Upper lobe of left lung (tissue), 6 donors: ENCODE results near the gene AATF. TPM values are rescaled to one million over a fixed set of nuclear protein-coding genes. Genes with fewer than 3 reads are reported as not detected.

Source experiments
- ATAC-seq, 2 donors: fragments of 200-7000 bp; cut with Tn5 transposase; one replicate each; pipeline ENCODE4 v1.9.1; 2022; ENCODE audit warnings: mild to moderate bottlenecking in 2 of 2, moderate library complexity in 2 of 2; ENCODE audit not compliant: low FRiP score in 2 of 2
- DNase-seq, 2 donors: peaks; one replicate each; pipeline ENCODE4 v3.0.0-alpha.2; 2019 to 2020
- H3K27ac ChIP-seq, 4 donors: fragments of 200-600 bp; sonication (generic); one replicate each; pipeline ENCODE4 v1.5.1; 2016 to 2019
- H3K27me3 ChIP-seq, 4 donors: fragments of 200-600 bp; sonication (generic); one replicate each; pipeline ENCODE4 v1.5.1; 2017 to 2019
- H3K36me3 ChIP-seq, 4 donors: fragments of 200-600 bp; sonication (generic); one replicate each; pipeline ENCODE4 v1.5.1; 2016 to 2019
- H3K4me1 ChIP-seq, 4 donors: fragments of 200-600 bp; sonication (generic); one replicate each; pipeline ENCODE4 v1.5.1; 2018 to 2019
- H3K4me3 ChIP-seq, 4 donors: fragments of 200-600 bp; sonication (generic); one replicate each; pipeline ENCODE4 v1.5.1; 2017 to 2019; ENCODE audit warnings: mild to moderate bottlenecking in 2 of 4, moderate library complexity in 1 of 4
- H3K9me3 ChIP-seq, 4 donors: fragments of 200-600 bp; sonication (generic); one replicate each; pipeline ENCODE4 v1.5.1; 2018 to 2019
- CTCF ChIP-seq, 6 experiments: fragments of 450-650 bp in 4 of 6; fragments of 200-600 bp in 2 of 6; sonication (generic) in 2 of 6; IDR thresholded peaks; one replicate each; pipeline ENCODE4 v1.5.1; 2016 to 2019; ENCODE audit warnings: antibody characterized with exemption in 6 of 6
- EP300 ChIP-seq, 4 donors: sonication (generic); formaldehyde crosslinking; IDR thresholded peaks; one replicate each; pipeline ENCODE4 v1.5.1; 2017; ENCODE audit warnings: antibody characterized with exemption in 4 of 4, control low read depth in 2 of 4
- POLR2A ChIP-seq, 4 donors: fragments of 450-650 bp; IDR thresholded peaks; one replicate each; pipeline ENCODE4 v1.5.1; 2016 to 2017; ENCODE audit warnings: antibody characterized with exemption in 4 of 4, mild to moderate bottlenecking in 2 of 4
- POLR2AphosphoS5 ChIP-seq, 2 donors: sonication (generic); formaldehyde crosslinking; IDR thresholded peaks; one replicate each; pipeline ENCODE4 v1.5.1; 2017; ENCODE audit warnings: antibody characterized with exemption in 2 of 2
- WGBS, 2 donors: methylation state at CpG; one replicate each; pipeline ENCODE4 v1.1.5; 2017 to 2018; 5-methylcytosine and 5-hydroxymethylcytosine counted together
- total RNA-seq, 6 donors: library from RNA; depleted of rRNA in 4 of 6; stranded (reverse); fragments of >200 nt in 4 of 6; gene quantifications; one replicate each; pipeline versions ENCODE4 v1.1.0 to v1.2.1, GENCODE V29; 2016 to 2021
- donor health status: DM: no; HTN: no; CAD: no; lungs with moderate emphysema.
- donor health status: DM: no; HTN: yes; CAD: no; lungs with severe emphysema.

The AATF gene
- total RNA-seq, 6 donors from 2014 or later = 30.7 to 45.4 (median 37.3) TPM

- Histone ChIP-seq H3K27me3 (no peaks in the 10 kb centered on the region), H3K4me3 (no peak overlapping the region), H3K27ac (no peak overlapping the region), H3K4me1 (no peaks in the 10 kb centered on the region), H3K9me3 (no peaks in the 10 kb centered on the region), H3K36me3 (peaks cover 0 to 16% (median 0%) of the 10 kb centered on the region in 4 donors)
- TF ChIP-seq POLR2AphosphoS5 (IDR thresholded peaks at IDR 0.05) (no peak), CTCF (IDR thresholded peaks at IDR 0.05) (no peak), POLR2A (IDR thresholded peaks at IDR 0.05) (no peak), EP300 (IDR thresholded peaks at IDR 0.05) (no peak)
- WGBS, 2 donors = 84 to 86% methylated on average over 4 of the region's 4 CpGs
- DNase-seq (no peak), ATAC-seq (no peak)
These were observed 22.8 kb downstream of the AATF start for GRCh38 chr17:36971508-36971907.

- no peak for TF ChIP-seq POLR2AphosphoS5 (IDR thresholded peaks at IDR 0.05)
- TF ChIP-seq CTCF (IDR thresholded peaks at IDR 0.05) = no peak
- TF ChIP-seq EP300 (IDR thresholded peaks at IDR 0.05) = no peak
- no peak for TF ChIP-seq POLR2A (IDR thresholded peaks at IDR 0.05)
- ATAC-seq = no peak
- DNase-seq = no peak
- H3K9me3 ChIP-seq = no peaks in the 10 kb centered on the region
- no peak overlapping the region for H3K27ac ChIP-seq
- peaks cover 0 to 16% (median 0%) of the 10 kb centered on the region in 4 donors for H3K36me3 ChIP-seq
- peaks cover 0 to 4% (median 0%) of the 10 kb centered on the region in 4 donors for H3K4me1 ChIP-seq
- H3K27me3 ChIP-seq = no peaks in the 10 kb centered on the region
- H3K4me3 ChIP-seq = no peak overlapping the region
These were observed 23.5 kb downstream of the AATF start for GRCh38 chr17:36972186-36972700.

GRCh38 chr17:36972905-36973304 lies 24.2 kb downstream of the AATF start:
- Histone ChIP-seq H3K4me3 (no peak overlapping the region), H3K4me1 (peaks cover 0 to 5% (median 0%) of the 10 kb centered on the region in 4 donors), H3K27me3 (no peaks in the 10 kb centered on the region), H3K36me3 (peaks cover 0 to 16% (median 0%) of the 10 kb centered on the region in 4 donors), H3K9me3 (no peaks in the 10 kb centered on the region), H3K27ac (no peak overlapping the region)
- DNase-seq (no peak), ATAC-seq (no peak)
- WGBS, 2 donors = 82 to 100% methylated on average over 1 of the region's 1 CpG
- no peak for TF ChIP-seq POLR2AphosphoS5 (IDR thresholded peaks at IDR 0.05)
- no peak for TF ChIP-seq CTCF (IDR thresholded peaks at IDR 0.05)
- no peak for TF ChIP-seq EP300 (IDR thresholded peaks at IDR 0.05)
- no peak for TF ChIP-seq POLR2A (IDR thresholded peaks at IDR 0.05)

GRCh38 chr17:36975922-36976515 lies 27.3 kb downstream of the AATF start:
- DNase-seq = no peak
- TF ChIP-seq POLR2A (IDR thresholded peaks at IDR 0.05) (no peak), CTCF (IDR thresholded peaks at IDR 0.05) (no peak), EP300 (IDR thresholded peaks at IDR 0.05) (no peak), POLR2AphosphoS5 (IDR thresholded peaks at IDR 0.05) (no peak)
- 69 to 74% methylated on average over 1 of the region's 1 CpG for WGBS, 2 donors
- ATAC-seq = no peak
- no peak overlapping the region for H3K4me3 ChIP-seq
- peaks cover 0 to 8% (median 2%) of the 10 kb centered on the region in 4 donors for H3K4me1 ChIP-seq
- H3K27me3 ChIP-seq = no peaks in the 10 kb centered on the region
- no peak overlapping the region for H3K27ac ChIP-seq
- no peaks in the 10 kb centered on the region for H3K36me3 ChIP-seq
- no peaks in the 10 kb centered on the region for H3K9me3 ChIP-seq

- Histone ChIP-seq H3K9me3 (no peaks in the 10 kb centered on the region), H3K4me1 (peaks cover 0 to 8% (median 2%) of the 10 kb centered on the region in 4 donors), H3K36me3 (no peaks in the 10 kb centered on the region), H3K27ac (no peak overlapping the region), H3K27me3 (no peaks in the 10 kb centered on the region), H3K4me3 (no peak overlapping the region)
- 83 to 84% methylated on average over 2 of the region's 2 CpGs for WGBS, 2 donors
- no peak for TF ChIP-seq POLR2AphosphoS5 (IDR thresholded peaks at IDR 0.05)
- TF ChIP-seq POLR2A (IDR thresholded peaks at IDR 0.05) = no peak
- no peak for TF ChIP-seq EP300 (IDR thresholded peaks at IDR 0.05)
- TF ChIP-seq CTCF (IDR thresholded peaks at IDR 0.05) = no peak
- DNase-seq (no peak), ATAC-seq (no peak)
These were observed 28.3 kb downstream of the AATF start for GRCh38 chr17:36977066-36977465.
